HG02623 (cell line): ENCODE data around the gene ARPC2.

ENCODE experiments used
- ATAC-seq: cut with Tn5 transposase; IDR thresholded peaks from one replicate; pipeline ENCODE4 v1.9.1; 2021; ENCODE audit warnings: moderate library complexity; ENCODE audit not compliant: unreplicated experiment

The ARPC2 gene

DNA sequence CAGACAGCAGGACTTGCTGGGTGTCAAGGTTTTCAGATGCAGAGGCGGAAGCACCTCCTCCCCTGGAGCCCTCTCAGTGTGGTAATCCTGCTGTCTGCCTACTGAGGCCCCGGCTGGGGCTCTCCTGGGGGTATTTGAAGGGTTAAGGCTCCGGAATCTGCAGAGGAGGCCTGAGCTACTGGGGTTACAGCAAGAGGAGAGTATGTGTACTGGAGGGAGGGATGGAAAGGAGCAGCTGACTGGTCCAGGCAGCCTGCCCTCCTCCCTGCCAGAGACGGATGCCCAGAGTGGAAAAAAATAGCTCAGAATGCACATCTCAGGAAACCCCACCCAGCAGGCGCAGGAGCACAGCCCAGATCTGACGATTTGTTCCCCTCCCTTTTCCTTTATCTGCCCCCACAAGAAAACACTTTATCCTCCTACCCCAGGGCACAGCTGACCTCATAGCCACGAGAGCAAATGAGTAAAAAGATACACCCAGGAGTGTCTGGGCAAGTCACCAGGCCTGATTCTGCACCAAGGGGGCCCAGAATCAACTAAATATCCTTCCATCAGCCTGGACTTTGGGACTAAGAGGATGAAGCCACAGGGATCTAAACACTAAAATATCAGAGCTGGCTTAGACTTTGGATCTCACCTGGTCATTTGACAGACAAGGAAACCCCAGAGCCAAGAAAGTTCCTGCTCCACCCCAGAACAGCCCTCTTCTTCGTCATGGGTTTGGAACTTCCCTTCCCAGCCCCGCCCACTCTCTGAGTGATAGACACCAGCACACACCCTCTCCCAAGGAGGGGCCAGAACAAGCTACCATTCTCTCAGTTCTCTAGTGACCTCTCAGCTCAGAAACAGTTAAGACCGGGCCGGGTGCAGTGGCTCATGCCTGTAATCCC is 69.8 kb downstream of the ARPC2 start:
- ATAC-seq = peak; percentile 64

DNA sequence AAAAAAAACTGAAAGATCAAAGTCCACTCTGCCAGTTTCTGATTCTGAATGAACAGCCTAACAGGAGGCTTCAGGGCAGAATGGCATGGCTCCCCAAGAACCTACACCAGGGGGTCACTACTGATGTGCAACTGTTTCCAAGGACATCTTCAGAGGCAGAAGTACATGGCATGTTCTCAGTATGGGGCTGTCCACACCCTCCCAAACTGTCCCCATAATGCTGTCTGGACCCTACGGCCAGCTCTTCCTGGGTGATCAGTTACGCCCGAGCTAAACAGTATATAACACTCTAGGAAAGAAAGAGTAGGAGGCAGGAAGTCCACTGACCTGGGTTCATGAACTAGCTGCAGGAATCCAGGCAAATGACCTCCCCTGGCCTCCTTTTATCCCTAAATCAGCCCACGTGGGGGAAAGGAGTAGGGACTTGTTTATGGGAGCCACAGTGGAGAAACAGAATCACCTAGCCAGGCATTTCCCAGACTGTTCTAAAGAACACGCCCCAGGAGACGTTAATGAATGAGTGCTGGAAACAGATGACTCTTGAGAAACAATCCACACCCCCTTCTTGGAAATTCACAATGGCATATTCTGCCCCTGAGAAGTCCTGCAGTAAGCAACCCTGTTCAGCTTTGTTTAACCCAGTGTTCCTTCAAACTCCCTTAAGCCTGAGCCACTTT is 72.8 kb downstream of the ARPC2 start:
- no peak for ATAC-seq

- ATAC-seq = peak; percentile 37
Measured at GRCh38 chr2:218290316-218291261, 73.6 kb downstream of the ARPC2 start.

DNA sequence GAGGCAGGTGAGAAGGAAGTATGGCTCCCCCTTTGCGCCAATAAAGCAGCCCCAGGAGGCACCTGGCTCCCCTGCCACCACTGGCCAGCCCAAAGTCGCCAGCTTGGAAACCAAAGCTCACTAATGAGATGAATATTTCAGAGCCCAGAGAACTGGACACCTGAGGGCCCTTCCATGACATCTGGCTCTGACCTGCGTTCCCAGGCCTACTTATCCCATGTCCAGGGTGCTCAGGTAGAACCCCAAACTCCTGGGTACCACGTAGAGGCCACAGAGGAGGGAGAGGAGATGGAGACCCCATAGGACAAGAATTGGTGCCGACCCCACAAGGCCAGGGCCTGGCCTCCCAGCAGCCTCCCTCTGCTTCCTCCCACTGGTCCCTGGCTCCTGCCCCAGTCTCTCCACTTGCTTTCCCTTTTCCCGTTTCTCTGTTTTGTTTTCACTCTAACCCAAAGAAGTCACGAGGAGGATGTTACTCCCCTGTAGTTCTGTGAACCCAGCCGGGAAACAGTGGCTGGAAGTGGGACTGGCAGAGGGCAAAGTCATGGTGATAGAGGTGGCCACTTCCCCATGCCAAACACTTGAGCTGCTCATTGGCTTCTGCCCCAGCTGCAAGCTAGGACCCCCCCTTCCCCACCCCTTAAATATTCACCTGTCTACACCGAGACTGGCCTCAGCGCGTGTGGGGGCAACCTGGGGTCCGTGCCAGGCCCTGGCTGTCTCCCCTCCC is 74.5 kb downstream of the ARPC2 start:
- ATAC-seq = no peak

- ATAC-seq = peak; percentile 69
Measured at GRCh38 chr2:218292048-218293014, 75.3 kb downstream of the ARPC2 start, which contains the start of gene TMBIM1. TMBIM1 (minus strand) TSS chr2:218292503; CDS start chr2:218282141, 10,362 bp downstream.

DNA sequence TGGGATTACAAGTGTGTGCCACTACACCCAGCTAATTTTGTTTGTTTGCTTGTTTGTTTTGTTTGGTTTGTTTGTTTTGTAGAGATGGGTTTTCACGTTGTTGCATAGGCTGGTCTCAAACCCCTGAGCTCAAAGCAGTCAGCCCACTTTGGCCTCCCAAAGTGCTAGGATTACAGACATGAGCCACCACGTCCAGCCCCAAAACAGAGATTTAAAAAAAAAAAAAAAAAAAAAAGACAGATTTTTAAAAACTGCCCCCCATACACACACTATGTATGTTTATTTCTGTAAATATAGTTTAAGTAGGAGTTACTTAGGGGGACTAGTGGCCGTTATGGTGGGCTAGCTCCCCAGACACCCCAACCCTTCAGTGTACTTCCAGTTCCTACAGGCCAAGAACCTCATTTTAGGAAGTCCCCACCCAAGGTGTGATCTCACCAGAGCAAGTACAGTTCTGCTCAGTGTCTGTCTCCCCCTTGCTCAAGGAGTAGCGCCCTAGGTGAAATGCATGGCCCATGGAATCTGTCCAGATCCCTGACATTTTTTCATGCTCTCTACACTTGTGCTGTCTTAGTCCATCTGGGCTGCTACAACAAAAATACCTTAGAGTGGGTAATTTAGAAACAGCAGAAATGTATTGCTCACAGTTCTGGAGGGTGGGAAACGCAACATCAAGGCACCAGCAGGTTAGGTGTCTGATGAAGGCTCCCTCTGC is 76.9 kb downstream of the ARPC2 start:
- no peak for ATAC-seq

DNA sequence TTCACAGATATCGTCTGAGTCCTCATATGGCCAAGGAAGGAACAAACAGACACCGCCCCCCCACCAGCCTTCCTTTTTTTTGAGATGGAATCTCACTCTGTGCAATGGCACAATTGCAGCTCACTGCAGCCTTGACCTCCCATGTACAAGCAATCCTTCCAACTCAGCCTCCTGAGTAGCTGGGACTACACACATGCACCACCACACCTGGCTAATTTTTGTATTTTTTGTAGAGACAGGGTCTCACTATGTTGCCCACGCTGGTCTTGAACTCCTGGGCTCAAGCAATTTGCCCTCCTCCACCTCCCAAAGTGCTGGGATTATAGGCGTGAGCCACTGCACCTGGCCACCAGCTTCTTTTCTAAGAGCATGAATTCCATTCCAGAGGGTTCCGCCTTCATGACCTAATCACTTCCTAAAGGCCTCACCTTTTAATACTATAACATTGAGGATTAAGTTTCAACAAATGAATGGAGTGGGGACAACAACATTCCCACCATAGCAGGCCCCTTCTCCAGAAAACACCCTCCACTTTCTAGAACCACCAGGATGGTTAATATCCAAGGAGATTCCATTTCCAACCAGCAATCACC is 77.5 kb downstream of the ARPC2 start:
- no peak for ATAC-seq

GRCh38 chr2:218295029-218295428 is 78.0 kb downstream of the ARPC2 start:
- ATAC-seq = no peak

GRCh38 chr2:218296200-218296599 is 79.2 kb downstream of the ARPC2 start:
- ATAC-seq = no peak

DNA sequence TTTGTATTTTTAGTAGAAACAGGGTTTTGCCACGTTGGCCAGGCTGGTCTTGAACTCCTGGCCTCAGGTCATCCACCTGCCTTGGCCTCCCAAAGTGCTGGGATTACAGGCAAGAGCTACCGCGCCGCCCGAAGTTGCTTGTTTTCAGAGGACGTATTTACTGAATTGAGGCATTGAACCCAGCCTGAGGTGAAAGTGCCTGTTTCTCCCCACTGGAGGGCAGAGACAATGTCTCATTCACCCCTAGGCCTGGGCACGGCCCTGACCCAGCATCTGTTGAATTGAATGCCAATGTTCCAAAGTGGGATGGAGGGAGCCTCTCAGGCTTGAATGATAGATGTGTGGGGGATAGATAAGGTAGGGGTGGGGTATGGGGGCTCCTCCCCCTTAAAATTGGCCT is 79.9 kb downstream of the ARPC2 start:
- no peak for ATAC-seq

DNA sequence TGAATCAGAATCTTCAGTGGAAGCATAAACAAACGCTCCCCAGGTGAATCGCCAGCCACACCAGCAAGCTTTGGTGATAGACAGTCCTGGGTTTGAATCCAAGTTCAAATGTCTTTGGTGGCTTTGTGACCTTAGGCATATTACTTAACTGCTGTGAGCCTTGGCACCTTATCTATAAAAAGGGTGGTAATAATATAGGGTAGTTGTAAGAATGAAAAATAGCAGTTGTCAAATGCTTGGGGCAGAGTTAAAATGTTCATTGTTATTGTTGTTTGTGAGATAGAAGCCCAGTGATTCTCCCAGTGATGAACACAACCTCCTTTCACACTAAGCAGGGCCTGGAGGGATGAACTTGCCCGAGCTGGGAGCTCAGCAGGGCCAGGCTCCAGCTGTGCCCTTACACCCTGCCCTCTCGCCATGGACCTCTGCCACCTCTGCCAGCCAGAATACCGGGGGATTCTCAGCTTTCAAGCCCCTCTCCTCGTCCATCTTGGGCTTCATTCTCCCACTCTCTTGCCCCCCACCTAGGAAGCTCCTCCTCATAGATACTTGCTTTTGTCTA is 81.4 kb downstream of the ARPC2 start:
- ATAC-seq = no peak

- ATAC-seq = no peak
Measured at GRCh38 chr2:218300141-218300540, 83.2 kb downstream of the ARPC2 start.

DNA sequence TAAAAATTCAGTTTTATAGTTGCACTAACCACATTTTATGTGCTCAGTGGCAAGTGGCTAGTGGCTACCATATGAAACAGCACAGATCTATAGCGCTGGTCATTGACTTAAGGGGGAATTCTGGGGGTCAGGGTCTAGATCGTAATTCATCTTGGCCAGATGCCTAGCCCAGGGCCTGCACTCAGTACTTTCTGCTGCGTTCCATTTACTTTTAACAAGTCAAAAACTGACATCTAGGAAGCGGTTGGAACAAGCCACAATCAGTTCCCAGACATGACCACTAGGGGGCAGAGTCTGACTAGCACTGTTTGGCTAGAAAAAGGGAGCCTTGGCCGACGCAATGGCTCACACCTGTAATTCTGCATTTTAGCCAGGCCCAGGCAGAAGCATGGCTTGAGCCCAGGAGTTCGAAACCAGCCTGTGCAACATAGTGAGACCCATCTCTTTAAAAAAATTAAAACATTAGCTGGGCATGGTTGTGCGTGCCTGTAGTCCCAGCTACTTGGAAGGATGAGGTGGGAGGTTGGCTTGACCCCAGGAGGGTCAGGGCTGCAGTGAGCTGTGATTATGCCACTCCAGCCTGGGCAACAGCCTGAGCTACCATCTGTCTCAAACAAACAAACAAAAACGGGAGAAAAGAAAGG is 84.3 kb downstream of the ARPC2 start:
- ATAC-seq = no peak
